Measurements from ENCODE around the gene GABRB2. TPM values are rescaled to one million over a fixed set of nuclear protein-coding genes. Genes with fewer than 3 reads are reported as not detected.

Gene GABRB2
- total RNA-seq, 1 donor from 2014 or later: 71.7 TPM

DNA sequence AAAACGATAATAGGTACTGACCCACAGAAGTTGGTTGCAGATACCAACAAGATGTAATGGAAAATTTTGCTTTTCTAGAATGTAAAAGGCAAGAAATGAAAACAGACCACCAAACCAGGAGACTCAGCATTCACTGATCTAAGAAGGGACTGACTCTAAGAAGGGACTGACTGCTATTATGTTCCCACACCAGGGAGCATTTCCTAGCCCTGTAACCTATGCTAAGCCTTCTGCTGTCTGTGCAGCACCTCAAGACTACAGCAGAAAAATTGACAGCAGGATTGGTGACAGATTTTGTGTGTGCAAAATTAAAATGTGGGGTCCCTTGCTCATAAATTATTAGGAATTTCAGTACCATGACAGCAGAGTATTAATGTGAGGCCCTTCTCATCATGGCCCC lies 154.8 kb downstream of the GABRB2 start:
- no peak for DNase-seq (ENCODE audit: low spot score in 2 of 2)
- no peak for FAIRE-seq

- DNase-seq (ENCODE audit: low spot score in 2 of 2) (no peak), FAIRE-seq (no peak)
Measured at GRCh38 chr5:161391016-161391415, 155.5 kb downstream of the GABRB2 start.

- FAIRE-seq: no peak
Measured at GRCh38 chr5:161387121-161387520, 159.4 kb downstream of the GABRB2 start.

GRCh38 chr5:161385027-161385426 lies 161.5 kb downstream of the GABRB2 start:
- DNase-seq (ENCODE audit: low spot score in 2 of 2) (no peak), FAIRE-seq (no peak)

More at GRCh38 chr5:161387121-161387520, 159.4 kb downstream of the GABRB2 start:
- DNase-seq (ENCODE audit: low spot score in 2 of 2): no peak

- DNase-seq (ENCODE audit: low spot score in 2 of 2) (no peak), FAIRE-seq (no peak)
Measured at GRCh38 chr5:161382685-161383084, 163.8 kb downstream of the GABRB2 start.

DNA sequence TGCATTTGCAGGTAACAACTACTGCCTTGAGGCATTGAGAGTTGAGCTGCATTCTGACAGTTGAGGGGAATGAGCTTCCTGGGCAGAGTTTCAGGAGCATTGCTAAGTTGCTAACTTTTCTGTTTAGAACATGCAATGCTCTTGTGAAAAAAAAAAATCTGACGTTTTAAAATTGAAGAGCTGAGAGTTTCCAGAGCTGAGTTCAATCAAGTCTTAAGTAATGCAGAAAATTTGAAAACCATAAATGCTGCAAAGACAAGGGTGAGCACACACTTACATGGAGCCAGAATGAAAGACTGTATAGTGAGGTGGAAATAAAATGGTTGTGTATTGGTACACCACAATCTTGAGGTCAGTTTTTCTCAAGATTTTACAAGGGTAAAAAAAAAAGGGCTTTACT lies 166.0 kb downstream of the GABRB2 start:
- DNase-seq (ENCODE audit: low spot score in 2 of 2) (no peak), FAIRE-seq (no peak)

GRCh38 chr5:161378701-161379100 lies 167.8 kb downstream of the GABRB2 start:
- no peak for FAIRE-seq

DNA sequence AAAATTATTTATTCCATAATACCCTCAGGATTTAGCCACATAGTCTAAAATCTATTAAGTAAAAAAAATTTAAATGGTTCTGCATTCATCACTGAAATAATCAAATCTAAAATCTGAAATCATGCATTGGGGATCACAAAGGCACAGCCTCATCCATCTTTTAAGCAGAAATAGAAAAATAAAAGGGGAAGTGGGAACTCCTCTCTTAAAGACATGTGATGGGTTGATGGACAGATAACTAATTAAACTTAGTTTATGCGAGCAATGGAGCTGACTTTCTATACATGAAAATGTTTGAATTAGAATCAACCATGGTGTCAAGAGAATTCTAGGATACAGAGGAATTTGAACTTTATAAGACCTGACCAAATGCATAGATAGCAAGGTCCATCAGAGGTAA lies 170.5 kb downstream of the GABRB2 start:
- DNase-seq (ENCODE audit: low spot score in 2 of 2) (no peak), FAIRE-seq (no peak)

More at GRCh38 chr5:161378701-161379100, 167.8 kb downstream of the GABRB2 start:
- DNase-seq (ENCODE audit: low spot score in 2 of 2): no peak

DNA sequence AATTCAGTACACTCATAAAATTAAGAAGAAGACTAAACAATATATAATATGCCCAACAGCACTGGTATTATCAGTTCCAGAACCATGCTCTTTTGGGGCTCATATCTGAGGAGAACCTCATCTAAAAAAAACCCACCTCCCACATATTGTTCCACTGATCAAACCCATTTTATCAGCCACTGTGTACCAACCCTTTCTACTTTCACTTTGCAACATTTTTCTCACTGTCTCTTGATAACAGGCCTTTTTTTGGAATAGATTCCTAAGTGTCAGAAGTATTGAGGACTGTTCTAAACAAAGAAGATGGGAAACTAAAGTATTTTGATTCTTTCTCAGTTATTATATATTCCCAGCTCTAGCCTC lies 173.2 kb downstream of the GABRB2 start:
- FAIRE-seq (no peak), DNase-seq (ENCODE audit: low spot score in 2 of 2) (no peak)

GRCh38 chr5:161372682-161373344 lies 173.7 kb downstream of the GABRB2 start:
- DNase-seq (ENCODE audit: low spot score in 2 of 2): no peak

DNA sequence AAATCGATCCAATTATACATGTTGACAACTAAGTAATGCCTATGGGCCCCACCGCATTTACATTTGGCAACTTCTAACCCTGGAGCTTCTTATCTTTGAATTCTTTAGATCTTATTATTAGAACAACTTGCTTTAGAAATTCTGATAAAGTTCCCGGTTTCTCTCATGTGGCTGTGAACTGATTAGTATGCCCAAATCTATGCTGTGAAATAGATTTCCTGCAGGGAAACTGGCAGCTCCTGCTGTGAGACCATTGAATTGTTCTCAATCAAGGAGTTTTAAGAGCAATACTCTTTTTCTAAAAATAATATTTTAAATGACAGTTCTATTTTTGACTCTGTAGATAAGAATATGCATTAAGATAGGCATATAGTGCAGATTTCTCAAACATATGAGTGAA lies 177.5 kb downstream of the GABRB2 start:
- DNase-seq (ENCODE audit: low spot score in 2 of 2): no peak
- no peak for FAIRE-seq

More at GRCh38 chr5:161372682-161373344, 173.7 kb downstream of the GABRB2 start:
- no peak for FAIRE-seq

GRCh38 chr5:161358446-161358845 lies 188.1 kb downstream of the GABRB2 start:
- FAIRE-seq: no peak
- no peak for DNase-seq (ENCODE audit: low spot score in 2 of 2)

- DNase-seq (ENCODE audit: low spot score in 2 of 2): no peak
- no peak for FAIRE-seq
Measured at GRCh38 chr5:161344234-161344633, 202.3 kb downstream of the GABRB2 start.

DNA sequence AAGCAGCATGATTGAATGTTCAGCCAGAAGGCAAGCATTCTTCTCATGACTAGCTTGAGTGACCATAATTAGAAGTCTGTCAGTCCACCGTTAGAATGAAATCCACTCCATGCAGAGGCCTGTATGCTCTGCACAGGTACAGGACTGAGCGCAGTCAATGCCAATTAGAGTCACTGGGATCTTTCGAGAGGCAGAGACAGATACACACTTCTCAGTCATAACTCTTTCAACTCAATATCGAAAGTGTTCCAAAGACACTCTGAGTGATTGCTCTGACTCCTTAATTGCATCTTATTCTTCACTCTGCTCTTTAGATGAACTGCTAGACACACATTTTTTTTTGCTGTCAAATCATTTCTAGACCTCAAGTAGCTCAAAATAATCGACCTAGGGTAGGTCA lies 203.6 kb downstream of the GABRB2 start:
- FAIRE-seq: no peak

DNA sequence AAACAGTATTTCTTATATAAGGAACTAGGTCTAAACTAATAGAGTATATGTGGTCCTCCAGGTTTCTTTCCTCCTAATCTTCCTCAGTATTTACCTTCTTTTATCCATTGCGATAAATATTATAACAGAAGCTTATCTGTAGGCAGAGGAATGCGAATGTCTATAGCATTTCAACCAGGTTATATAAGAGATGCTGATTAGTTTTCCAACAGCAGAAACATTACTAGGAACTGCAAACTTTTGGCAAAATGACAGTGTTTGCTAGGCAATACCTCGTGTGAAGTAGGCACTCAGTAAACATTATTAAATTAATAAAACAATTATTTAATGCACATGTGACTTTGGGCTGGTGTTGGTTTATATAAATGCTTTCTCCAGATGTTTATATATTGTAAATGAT lies 206.5 kb downstream of the GABRB2 start:
- DNase-seq (ENCODE audit: low spot score in 2 of 2) (no peak), FAIRE-seq (no peak)

More for the DNA sequence above, 203.6 kb downstream of the GABRB2 start:
- DNase-seq (ENCODE audit: low spot score in 2 of 2): no peak

DNA sequence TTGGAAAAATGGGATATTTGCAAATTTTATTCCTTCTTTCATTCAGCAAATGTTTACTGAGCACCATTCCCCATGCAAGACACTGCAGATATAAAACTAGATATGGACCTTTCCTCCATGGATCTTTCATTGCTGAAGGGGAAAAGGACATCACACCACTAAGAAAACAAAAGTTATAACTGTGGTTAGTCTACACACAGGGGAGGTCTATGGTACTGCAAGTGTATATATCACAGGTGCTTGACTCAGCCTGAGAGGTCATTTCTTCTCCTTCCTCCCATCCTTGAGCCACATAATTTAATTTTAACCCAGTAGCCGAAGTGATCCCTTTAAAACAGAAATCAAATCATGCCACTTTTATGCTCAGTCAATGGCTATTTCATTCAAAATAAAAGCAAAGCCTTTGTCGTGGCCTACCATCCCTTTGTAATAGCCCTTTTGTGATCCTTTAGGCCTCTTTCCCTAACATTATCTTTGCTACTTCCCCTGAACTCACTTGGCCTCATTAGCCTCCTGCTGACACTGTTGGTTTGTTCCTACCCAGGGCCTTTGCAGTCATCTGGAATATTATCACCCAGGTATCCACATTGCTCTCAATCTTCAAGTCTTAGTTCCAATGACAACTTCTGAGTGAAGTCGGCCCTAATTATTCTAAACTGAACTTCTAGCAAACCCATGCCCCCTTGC lies 213.2 kb downstream of the GABRB2 start:
- no peak for FAIRE-seq
- DNase-seq (ENCODE audit: low spot score in 2 of 2): no peak

DNA sequence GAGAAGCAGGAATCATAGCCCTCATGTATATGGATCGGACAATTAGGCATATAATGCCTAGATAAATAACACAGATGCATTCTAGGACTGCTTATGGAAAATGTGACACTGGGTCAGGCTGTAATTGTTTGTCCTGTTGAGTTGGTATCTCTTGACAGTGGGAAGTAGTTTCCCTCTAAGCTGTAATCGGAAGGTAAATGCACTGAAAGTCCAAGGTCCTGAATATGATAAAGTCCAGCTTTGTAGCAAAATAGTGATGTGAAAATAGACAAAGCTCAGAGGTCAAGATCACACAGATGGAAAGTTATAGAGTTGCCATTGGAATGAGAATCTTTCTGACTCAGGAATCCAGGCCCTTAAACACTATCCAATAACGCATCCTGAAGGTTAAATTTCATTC lies 214.2 kb downstream of the GABRB2 start:
- DNase-seq (ENCODE audit: low spot score in 2 of 2): no peak
- no peak for FAIRE-seq

- FAIRE-seq: no peak
- no peak for DNase-seq (ENCODE audit: low spot score in 2 of 2)
Measured at GRCh38 chr5:161314033-161314432, 232.5 kb downstream of the GABRB2 start.

DNA sequence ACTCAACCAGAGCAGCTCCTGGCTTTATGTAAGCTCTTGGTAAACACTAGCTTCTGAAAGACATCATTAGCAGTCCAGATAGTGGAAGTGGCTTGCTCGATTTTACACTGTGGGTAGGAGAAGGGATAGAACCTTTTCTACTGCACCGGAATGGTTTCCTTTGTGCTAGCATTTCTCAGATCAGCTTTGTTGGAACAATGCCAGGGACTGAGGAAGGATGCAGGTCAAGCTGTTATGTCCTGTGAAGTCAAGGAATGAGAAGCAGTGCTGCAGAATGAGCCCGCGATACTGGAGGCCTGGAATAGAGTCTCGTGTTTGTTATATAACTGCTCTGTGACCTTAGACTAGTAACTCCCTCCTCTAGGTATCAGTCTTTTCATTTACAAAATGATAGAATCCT lies 233.6 kb downstream of the GABRB2 start:
- DNase-seq (ENCODE audit: low spot score in 2 of 2) (no peak), FAIRE-seq (no peak)

GRCh38 chr5:161311965-161312364 lies 234.6 kb downstream of the GABRB2 start:
- no peak for DNase-seq (ENCODE audit: low spot score in 2 of 2)
- no peak for FAIRE-seq

DNA sequence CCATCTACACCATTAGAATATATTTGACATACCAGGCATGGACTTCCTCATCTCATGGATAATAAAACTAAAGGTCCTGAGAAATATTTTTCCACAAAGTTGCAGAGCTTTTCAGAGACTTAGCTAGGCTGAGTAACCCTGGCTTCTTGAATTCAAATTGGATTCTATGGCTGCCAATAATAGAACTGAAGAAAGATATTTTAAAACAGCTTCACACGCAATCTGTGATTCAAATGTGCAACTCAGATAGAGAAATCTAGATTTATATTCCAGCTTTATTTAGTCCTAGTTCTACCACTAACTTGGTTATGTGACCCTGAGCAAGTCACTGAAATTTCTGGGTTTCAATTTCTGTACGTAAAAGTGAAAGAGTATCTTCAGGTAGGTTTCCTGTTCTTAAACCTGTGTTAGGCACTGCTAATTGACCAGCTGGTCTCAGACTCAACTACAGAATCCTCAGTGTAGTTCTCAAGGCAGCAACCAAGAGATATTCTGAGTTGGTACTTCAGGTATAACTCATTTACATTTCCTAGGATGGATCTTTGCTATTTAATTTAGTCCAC lies 235.3 kb downstream of the GABRB2 start:
- DNase-seq (ENCODE audit: low spot score in 2 of 2) (no peak), FAIRE-seq (no peak)
